ENCODE data around the gene F2RL2.

Gene F2RL2, protein sequence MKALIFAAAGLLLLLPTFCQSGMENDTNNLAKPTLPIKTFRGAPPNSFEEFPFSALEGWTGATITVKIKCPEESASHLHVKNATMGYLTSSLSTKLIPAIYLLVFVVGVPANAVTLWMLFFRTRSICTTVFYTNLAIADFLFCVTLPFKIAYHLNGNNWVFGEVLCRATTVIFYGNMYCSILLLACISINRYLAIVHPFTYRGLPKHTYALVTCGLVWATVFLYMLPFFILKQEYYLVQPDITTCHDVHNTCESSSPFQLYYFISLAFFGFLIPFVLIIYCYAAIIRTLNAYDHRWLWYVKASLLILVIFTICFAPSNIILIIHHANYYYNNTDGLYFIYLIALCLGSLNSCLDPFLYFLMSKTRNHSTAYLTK

DNA sequence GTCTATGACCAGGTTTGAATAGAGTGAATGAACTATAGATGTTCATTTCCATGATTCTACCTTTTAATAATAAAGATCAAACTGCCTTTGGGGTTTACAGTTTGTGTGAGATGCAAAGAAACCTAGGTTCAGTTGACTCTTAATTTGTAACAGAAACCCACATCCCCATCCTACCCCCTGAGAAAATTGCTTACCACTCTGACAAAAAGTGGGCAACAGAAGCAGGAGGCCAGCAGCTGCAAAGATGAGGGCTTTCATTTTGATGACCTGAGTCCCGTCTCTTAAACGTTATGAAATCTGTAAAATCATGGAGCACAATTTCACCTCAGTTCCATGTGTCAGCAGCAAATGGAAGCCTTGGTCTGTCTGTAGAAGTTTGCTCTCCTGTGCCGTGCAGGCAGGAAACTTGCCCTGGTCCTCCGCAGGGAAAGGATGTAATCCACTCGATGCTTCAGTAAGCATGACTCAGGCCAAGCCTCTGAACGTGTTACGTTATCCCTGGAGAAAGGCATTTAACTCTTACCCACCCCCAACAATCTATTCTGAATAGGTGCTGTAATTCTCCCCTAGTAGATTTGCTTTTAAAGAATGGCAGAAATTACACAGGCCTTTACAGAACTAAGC, at the start of gene F2RL2:
Gene F2RL2, minus strand, starts transcription at position 431 of the 624 bp plus-strand sequence. Its CDS starts 173 bp downstream, at position 258.
- no peak for DNase-seq

DNA sequence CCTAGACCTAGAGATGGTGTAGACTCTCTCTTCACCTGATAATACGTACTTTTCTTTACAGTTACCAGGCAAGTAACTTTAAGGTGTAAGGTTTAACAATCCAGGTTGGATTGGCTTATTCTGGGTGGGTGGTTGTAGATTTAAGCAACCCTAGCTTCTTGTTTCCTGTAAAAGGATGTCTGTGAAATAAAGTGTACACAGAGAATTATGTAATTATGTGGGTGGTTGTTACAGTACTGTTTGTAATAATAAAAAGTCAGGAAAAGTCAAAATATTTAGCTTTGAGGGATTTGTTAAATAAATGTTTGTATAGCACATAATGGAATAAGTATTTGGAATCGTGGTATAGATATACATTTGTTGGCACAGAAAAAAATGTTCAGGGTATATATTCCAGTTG, 49.0 kb upstream of the F2RL2 start:
- DNase-seq: no peak

DNA sequence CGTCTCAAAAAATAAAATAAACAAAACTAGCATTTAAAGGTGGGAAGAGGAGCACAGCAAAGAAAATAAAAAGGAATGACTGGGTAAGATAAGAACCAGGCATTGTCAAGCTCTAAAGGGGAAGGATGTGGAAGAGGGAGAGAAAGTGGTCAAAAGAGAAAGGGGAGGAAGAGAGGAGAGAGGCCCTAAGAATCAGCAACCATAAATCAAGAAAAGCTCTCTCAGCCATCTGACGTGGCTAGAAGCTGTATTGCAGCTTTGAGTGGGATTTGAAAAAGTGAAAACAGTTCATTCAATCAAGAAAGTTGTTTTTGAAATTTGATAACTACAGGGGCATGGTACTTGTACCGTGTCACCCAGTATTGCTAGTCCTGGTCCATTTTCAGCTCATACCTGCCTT, 47.3 kb upstream of the F2RL2 start:
- no peak for DNase-seq

DNA sequence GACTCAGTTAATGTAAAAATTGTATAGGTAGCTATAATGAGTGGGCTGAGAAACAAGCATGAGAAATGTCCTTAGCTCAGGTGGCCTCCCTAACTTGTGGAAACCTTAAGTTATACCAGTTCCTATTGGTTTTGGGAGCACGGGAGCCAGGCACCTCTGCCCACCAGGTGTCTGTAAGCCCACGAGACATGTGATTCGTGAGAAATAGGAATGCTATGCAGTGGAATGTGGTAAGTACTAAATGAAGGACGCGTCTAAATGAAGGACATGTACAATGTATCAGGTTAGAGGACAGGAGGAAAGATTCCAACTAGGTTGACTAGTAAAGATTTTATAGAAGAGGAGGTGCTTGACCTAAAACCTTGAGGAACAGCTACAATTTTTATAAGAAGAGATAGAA, 46.0 kb upstream of the F2RL2 start:
- no peak for DNase-seq

DNA sequence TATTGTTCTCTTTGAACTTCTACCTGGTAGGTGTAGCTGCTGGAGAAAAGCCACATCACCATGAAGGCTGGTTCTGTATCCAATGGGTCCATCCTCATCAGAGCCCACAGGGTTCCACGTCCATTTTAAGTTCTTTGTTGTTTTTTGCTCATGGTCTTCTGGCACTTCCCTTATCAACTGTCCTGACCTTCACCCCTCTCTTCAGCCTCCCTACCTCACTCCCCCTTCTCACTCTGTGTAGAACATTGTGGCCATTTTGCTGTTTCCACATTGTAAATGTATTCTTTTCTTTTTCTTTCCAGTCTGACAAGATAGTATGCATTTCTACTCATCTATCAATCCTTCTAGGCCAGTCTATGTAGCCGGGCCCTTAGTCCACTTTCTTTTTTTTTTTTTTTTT, 44.3 kb upstream of the F2RL2 start:
- DNase-seq: no peak

DNA sequence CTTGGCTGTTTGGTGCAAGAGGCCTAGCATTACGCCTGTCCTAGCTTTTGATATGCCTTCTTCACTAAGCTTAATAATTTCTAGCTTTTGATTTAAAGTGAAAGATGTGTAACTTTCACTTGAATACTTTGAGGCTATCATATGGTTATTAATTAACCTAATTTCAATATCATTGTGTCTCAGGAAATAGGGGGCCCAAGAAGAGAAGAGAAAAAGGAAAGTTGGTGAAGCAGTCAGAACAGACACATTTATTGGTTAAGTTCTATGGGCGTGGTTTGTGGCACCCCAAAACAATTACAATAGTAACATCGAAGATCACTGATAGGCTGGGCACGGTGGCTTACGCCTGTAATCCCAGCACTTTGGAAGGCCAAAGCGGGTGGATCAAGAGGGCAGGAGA, 40.9 kb upstream of the F2RL2 start:
- no peak for DNase-seq

DNA sequence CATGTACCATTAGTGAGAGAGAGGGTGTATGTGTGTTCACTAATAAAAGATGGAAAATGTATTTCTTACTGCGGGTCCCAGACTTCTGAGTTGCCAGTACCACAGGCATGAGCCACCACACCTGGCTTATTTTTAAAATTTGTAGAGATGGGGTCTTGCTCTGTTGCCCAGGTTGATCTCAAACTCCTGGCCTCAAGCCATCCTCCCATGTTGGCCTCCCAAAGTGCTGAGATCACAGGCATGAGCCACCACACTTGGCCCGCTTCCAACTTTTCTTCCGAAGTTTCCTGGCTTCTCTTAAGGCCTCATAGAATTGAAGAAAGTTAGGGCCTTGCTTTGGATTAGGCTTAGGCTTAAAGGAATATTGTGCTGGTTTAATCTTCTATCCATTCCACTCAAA, 40.4 kb upstream of the F2RL2 start:
- no peak for DNase-seq

DNA sequence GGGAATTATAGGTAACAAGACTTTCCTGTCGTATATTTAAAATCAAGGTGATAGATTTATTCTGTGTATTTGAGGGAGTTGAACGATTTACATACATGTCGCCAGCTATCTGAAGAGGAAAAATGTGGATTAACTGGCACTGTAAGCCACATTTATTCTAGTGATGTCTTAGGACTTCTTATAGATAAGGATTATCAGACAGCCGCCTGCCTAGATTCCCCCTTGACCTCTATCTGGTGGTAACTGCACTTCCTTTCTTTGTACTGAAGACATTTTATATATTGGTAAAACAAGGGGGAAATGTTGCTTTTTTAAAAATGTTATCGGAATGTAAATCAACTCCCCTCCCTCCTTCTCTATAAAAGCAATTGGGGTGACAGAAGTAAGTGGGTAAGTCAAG, 39.3 kb upstream of the F2RL2 start:
- no peak for DNase-seq

DNA sequence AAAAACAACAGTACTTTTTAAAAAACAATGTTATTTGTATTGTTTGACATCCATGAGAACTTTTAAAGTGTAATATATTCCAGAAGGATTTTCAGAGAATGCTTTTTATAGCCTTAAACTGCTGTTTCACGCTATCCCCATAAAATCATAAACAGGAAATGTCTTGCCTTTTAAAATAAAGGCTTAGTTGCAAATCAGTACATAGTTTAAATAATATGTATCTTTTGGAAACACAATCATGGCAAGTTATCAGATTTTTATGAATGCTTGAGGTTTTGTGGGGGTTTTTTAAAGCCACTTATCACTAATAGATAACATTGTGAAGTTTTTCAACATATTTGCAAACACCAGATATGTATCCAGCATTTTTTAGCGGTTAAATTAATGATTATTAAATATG, 37.2 kb upstream of the F2RL2 start:
- no peak for DNase-seq

DNA sequence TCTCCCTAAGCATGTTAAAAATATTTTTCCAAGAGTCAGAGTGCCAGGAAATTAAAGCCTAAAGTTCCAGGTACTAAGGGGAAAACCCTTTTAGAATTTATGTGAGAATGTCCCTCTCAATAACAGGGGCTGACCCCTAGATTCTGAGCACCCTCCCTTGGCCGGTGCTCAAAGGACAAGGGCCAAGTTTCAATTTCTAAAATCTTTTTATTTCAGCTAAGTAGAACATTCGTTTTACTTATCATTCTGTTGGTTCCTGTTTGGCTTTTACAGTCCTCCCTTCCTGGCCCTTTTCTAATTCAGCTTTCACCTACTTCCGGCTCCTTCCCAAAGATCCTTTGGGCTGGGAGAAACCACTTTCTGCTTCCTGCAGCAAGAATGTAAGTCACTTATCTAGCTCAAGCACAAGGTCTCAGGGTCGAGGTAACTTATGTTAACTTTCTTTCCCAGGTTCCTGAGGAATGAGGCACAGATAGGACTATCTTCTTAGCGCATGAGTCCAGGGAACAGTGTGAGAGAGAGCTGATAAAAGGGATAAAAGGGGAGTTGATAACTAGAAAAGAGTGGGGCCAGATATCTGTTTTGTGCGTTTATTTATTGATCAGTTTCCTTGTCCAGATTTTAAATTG, 34.6 kb upstream of the F2RL2 start:
- DNase-seq: no peak

DNA sequence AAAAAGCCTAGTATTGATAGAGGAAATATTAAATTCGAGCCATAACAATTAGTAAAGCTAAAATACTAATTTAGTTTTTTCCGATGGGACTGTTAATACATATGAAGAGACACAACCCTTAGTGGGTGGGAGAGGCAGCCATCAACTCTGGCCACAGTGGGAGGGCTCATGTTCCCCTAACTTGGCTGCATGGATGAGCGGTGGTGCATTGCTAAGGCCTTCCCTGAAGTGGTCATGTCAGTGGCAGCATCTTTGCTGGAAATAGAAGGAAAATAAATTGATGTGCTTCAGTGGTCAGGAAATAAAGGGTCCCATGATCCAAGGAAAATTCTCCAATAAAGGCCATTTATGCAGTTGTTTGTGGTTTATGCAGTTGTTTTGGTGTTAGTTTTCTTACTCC, 33.9 kb upstream of the F2RL2 start:
- no peak for DNase-seq

DNA sequence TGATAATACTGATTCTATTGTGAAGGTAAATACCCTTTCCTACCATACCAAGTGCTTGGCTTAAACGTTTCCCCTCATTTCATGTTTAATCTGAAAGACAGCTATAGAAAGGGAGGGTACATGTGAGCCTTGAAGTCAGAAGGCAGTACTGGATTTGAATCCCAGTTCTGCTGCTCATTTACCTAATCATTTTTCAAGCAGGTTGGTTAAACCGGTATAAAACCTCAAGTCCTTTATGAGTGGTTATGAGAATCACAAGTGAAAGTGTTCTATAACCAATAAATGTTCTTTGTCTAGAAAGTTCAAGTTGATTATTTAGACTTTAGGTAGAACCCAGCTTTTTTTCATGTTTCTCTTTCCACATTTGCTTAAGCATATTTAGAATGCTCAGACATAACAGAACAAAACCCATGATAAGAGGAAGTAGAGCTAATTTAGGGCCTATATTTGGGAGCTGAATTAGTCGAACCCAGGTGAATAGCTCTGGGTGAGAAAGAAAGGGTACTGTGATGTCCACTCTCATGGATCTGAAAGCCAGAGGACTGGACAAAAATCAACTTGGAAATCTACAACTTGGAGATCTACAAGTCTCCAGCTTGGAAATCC, 29.7 kb upstream of the F2RL2 start:
- DNase-seq: no peak

DNA sequence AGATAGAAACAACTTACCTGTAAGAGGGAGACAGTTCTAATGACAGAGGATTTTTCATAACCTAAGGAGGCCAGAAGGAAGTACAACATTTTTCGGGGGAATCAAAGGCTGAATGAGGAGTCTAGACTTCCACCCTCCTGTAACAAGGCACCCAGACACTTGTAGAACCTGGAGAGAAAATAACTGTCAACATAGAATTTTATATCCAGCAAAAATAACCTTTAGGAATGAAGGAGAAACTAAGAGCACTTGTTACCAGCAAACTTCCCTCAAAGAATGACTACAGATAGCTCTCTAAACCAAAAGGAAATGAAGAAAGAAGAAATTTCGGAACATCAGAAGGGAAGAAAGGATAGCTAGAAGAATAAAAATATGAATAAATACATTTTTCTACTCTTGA, 25.9 kb upstream of the F2RL2 start:
- DNase-seq: no peak

DNA sequence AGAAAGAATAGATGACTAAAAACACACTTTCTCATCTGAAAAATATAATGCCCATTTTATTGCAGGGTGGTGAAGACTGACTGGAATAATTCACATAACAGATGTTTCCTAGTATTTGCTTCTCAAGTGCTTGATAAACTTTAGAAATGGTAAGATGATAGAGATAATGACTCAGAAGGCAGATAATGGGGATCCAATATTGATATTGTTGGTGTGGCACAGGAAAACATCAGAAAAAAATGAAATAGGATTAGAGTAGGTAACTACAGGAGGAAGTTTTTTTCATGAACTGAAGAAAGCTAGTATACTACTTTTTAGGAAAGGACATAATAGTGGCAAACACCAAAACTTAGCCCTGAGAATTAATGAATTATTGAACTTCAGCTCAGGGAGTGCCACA, 20.2 kb upstream of the F2RL2 start:
- DNase-seq: no peak

DNA sequence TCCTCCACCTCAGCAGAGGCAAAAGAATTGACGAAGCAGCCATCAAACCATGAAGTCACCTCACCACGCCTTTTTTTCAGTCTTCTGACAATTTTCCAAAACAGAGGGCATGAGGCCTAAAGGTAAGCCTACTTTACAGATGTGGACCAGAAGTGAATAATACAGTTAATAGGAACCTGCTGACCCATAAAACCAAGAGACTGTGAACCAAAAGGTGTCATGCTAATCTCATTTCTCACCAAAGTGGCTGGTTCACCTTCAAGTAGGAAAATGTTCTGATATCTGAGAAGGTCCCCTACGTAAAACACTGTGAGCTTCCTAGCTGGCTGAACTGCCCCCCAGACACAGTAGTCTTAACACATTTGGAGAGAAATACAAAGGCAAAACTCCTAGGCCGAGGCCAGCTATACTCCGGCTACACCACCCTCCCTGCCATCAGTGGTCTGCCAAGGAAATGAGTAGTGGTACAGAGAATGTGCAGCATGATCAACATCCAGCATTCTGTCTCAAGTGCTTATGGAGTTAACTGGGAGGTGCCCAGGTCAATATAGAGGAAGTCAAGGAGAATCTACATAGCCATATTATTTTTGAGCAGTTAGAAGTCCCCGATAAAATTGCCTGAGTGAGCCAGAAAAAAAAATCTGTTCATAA, 19.3 kb upstream of the F2RL2 start:
- DNase-seq: no peak

DNA sequence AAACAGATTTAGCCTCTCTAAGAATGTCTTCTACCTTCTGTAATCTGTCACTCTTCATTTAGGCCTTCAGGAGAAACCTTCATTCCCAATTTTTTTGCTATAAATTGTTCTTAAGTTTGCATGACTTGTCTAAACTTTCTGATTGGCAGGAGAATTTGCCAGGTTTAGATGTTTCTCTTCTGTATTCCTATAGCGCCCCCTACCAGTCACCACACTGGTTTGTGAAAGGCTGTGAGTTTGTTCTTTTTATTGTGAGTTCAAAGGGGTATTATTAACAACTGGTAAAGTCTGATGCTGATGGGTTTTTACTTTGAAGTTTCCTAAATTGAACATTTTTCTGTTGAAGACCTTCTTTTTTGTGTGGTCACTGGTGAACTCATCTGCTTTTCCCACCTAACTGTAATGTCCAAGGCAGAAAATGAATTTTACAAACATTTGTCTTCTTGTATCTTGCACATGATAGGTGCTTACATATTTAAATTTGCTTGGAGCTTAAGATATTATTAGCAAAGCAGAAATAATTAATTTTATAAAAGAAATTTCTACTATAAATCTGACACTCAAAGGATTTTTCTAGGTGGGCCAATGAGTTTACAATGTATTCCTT, 18.4 kb upstream of the F2RL2 start:
- DNase-seq: peak; percentile 40

DNA sequence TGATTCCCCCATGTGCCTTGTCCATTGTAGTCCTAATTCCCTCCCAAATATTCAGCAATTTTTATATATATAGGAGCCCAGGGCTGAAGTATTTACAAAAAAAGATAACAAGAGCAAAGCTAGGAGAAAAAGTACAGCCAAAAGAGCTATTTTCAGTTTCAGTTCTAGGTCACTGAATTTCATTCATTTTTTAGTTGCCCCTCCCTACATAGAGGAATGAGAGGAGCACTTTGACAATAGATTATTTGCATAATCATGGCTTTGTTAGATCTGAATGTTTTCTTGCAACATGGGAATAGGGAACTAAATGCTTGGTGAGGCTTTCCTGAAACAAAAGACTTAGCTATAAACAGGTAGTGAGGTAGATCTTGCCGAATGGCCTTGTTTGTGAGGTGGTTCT, 15.3 kb upstream of the F2RL2 start:
- no peak for DNase-seq

DNA sequence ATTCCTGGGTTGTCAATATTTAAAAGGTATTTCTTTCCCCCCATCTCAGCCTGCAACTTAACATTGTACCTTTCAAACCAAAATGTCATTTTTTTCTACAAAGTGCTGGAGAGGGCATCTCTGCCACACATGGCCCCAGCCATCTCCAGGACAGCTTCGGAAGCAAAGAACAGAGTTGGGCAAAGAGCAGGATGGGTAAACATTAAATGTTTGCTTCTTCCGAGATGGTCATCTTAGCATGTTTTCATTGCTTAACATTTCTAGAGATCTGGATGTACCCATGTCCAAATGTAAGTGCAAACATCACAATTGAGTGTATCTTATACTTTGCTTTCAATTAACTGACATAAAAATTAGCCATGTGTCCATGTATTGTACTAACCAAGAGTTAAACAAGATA, 14.3 kb upstream of the F2RL2 start:
- no peak for DNase-seq

DNA sequence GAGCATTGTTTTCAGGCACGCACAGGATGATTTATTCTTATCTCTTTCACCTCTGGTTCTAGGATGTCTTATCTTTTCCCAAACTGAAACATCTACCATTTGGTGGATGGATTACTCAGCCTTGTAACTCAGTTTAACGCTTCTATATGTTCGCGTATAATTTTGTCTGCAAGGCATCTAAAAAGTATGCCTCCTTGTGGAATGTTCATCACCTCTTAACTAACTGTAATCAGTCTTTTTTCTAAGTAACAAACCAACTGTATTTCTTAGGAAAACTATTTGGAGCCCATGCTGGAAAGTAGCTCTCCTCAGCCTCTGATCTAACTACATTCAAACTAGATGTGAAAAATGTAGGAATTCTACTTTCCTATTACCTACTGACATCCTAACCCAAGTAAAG, 11.5 kb upstream of the F2RL2 start:
- no peak for DNase-seq

DNA sequence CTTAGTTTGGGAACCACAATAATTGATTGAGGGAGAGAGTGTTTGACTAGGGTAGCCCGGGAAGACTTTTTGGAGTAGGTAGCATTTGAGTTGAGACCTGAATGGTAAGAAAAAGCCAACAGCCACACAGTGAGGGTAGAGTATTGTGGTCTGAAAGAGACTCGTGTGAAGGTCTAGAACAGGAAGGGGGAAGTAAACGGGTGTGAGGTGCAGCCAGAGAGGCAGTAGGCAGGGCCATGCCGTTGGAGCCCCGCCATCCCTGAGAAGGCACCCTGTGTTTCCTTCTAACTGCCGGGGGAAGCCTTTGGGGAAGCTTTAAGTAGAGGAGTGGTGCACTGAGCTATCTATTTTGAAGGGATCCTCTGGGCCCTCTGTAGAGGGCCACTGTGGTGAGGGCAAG, 3.5 kb upstream of the F2RL2 start:
- DNase-seq: no peak

DNA sequence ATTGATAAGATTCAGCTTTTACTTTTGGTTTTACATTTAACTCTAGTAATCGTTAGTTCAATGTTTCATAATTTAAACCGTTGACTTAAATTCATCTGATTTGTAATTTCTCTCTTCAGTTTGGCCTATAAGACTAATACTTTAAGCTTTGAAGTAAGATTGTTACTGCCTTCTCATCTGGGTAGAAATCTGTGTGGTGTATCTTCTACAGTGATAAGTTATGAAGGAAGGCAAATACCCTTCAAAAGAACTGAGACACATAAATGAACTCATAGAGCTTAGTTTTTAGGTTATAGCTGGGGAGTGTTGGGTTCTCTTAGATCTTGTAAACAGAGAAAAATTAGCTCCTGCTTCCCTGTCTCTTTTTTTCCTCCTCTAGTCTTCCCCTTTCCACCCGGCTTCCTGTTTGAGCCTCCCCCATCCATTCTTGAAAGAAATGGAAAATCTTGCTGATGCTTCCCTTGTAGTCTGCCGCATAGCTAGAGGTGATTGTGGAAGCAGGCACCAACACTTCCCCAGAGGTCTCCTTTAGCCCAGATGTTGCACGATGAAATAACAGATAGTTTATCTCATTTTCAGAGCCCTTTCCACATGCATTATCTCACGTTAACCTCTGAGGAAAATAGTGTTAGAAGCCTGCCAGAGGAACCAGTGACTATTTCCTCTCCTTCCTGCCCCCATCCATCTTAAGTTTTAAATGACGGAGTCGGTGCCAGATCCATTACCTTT, 2.0 kb upstream of the F2RL2 start:
- DNase-seq: no peak

DNA sequence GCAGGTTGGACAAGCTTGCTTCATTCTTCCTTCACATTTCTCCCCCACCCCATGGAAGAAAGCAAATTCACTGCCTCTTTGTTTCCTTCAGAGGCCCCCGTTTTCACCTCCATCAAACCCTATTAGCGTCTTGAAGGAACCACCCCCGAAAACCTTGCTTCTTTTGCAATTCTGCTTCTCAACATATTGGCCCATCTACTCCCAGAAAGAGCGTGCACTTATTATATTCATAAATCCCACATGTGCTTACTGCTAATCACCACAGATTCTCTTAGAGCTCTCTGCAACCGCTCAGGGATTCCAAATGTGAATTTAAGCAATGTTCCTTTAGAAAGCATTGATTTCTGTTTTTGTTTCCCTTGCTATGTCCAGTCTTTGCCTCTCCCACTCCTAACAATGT, 1.1 kb downstream of the F2RL2 start:
- DNase-seq: no peak

Measured in midbrain (tissue), 1 donor.